ENCODE measurements around the gene INSR. TPM values are rescaled to one million over a fixed set of nuclear protein-coding genes. Genes with fewer than 3 reads are reported as not detected.

Gene INSR
- total RNA-seq, 4 donors from 2014 or later = 67.1 to 120 (median 80.2) TPM

DNA sequence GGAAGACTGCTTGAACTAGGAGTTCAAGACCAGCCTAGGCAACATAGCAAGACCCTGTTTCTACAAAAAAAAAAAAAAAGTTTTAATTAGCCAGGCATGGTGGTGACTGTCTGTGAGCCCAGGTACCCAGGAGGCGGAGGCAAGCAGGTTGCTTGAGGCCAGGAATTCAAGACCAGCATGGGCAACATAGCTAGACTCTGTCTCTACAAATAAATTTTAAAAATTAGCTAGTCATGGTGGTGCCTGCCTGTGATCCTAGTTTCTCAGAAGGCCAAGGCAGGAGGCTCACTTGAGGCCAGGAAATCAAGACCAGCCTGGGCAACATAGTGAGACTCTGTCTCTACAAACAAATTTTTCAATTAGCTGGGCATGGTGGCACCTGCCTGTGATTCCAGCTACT, 6.1 kb downstream of the INSR start:
- DNase-seq (ENCODE audit: low spot score) (no peak), ATAC-seq (ENCODE audit: low FRiP score) (no peak)
- TF ChIP-seq, protein P1, sequence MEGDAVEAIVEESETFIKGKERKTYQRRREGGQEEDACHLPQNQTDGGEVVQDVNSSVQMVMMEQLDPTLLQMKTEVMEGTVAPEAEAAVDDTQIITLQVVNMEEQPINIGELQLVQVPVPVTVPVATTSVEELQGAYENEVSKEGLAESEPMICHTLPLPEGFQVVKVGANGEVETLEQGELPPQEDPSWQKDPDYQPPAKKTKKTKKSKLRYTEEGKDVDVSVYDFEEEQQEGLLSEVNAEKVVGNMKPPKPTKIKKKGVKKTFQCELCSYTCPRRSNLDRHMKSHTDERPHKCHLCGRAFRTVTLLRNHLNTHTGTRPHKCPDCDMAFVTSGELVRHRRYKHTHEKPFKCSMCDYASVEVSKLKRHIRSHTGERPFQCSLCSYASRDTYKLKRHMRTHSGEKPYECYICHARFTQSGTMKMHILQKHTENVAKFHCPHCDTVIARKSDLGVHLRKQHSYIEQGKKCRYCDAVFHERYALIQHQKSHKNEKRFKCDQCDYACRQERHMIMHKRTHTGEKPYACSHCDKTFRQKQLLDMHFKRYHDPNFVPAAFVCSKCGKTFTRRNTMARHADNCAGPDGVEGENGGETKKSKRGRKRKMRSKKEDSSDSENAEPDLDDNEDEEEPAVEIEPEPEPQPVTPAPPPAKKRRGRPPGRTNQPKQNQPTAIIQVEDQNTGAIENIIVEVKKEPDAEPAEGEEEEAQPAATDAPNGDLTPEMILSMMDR (IDR thresholded peaks at IDR 0.05) = no peak

DNA sequence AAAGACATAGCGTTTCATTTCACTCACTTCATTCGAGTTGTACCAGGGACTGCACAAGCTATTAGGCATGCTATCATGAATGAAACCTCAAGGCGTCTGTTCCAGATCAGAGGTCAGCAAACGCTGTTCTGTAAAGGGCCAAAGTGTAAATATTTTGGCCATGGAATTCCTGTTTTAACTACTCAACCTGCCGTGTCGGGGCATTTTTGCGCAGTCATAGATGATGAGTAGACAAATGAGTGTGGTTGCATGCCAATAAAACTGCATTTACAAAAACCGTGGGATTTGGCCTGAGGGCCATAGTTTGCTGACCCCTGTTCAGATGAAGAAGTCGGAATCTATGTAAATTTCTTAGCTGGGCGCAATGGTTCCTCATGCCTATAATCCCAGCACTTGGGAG, 6.5 kb downstream of the INSR start:
- TF ChIP-seq, protein P1 (IDR thresholded peaks at IDR 0.05) = no peak
- DNase-seq (ENCODE audit: low spot score) (no peak), ATAC-seq (ENCODE audit: low FRiP score) (no peak)

DNA sequence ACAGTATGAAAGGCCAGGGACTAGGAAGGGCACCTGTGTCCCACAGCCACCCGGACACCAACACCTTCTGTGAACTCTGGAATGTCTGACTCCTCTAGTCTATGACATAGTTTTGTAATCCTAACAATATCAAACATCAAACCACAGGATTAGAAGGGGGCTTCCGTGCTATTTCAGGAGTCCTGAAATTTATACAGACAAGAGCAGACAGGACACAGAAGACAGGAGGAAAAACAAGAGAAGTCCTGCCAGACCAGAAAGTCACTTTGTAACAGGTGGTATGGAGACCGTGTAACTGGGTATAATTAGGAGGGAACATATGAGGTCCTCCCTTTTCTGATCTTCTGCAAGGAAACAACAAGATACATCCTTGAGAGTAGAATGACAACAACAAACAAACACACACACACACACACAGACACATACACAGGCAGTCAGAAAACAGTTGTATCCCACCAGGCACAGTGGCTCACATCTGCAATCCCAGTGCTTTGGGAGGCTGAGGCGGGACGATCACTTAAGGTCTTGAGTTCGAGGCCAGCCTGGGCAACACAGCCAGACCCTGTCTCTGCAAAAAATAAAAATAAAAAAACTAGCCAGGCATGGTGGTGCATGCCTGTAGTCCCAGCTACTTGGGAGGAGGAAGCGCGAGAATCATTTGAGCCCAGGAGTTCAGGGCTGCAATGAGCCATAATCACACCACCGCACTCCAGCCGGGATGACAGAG, 13.1 kb downstream of the INSR start:
- no peak for DNase-seq (ENCODE audit: low spot score)
- TF ChIP-seq, protein P1 (IDR thresholded peaks at IDR 0.05) = no peak

DNA sequence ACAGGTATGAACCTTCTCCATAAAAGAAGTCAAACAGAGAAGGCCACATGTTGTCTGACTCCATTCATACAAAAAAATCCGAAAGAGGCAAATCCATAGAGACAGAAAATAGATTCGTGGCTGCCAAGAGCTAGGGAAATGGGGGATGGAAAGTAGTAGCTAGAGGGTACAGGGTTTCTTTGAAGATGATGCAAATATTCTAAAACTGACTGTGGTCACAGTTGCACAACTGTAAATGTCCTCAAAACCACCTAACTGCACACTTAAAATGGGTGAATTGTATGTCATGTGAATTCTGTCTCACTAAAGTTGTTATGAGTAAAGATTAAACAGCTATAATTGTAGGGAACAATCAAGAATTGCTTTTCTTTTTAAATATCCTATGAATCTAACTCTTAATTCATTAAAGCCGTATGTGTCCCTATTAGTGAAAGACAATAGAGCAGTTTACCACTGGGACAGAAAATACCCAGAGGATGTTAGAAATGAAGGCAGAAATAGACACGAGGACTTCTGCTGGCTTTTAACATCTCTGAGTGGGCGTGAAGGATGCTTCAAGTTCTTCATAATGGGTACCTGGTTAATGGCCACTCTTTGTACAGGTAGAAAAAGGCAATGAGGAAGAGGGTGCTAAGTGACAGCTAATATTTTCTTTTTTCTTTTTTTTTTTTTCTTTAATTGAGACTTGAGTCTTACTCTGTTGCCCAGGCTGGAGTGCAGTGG, 21.2 kb downstream of the INSR start:
- no peak for ATAC-seq (ENCODE audit: low FRiP score)
- TF ChIP-seq, protein P1 (IDR thresholded peaks at IDR 0.05) = no peak
- no peak for DNase-seq (ENCODE audit: low spot score)

More for the DNA sequence above, 13.1 kb downstream of the INSR start:
- ATAC-seq (ENCODE audit: low FRiP score) = no peak

DNA sequence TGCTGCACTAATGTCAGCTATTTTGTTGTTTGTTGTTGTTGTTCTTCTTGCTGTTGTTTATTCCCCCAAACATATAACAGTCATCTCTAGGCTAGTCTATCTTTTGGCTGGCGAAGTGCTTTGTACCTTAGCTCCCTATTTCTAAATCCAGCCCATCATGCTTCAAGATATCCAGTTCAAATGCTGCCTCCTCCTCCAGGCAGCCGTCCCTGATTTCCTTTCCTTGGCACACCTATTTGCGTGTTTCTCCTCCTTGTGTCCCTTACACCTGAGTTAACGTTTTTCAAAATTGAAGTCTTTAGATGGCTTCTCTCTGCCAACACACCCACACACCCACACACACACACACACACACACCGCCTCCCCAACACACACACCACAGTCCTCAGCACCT, 25.5 kb downstream of the INSR start:
- DNase-seq (ENCODE audit: low spot score) (no peak), ATAC-seq (ENCODE audit: low FRiP score) (no peak)
- TF ChIP-seq, protein P1 (IDR thresholded peaks at IDR 0.05) = no peak

DNA sequence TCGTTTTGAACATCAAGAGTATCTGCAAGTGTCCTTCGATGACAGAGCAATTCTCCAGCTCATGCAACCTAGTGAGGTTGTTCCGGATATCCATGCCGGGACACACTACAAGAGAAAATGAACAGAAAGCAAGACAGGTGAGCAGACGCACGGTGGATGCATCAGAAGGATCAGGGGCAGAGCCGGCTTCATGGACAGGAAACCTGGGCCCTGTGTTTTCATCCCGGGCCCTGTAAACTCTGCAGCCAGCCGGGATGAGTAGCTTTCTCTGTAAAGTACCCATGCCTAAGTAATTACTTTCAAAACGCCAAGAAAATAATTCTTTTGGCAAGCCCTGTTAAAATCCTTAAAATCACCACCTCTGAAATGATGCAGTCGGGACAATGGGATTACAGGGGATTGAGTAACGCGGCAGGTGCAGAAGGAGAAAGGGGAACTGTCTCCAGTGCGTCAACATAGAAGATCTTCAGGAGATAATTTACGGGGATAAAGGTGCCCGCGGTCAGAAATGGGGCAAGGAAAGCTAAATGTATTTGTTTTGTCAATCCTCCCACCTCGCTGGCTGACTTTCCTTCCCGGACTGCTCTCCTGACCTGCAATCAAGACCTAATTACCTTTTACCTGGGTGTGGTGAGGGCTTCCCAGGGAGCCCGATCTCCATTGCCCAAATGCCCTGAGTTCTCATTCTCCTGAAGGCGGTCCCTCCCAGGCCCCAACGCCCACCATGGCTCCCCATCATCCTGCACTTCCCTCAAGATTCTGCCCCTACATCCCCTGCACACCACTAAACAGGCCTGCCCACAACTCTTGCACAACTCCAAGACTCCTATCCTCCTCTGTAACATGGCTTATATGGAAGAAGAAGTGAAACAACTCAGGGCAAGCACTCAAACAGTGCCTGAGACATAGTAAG, 26.2 kb downstream of the INSR start:
- DNase-seq (ENCODE audit: low spot score) = no peak
- TF ChIP-seq, protein P1 (IDR thresholded peaks at IDR 0.05) = no peak
- ATAC-seq (ENCODE audit: low FRiP score) = no peak
